Gastroesophageal sphincter (tissue), 4 donors: ENCODE data around the gene SLC7A8. TPM values are rescaled to one million over a fixed set of nuclear protein-coding genes. Genes with fewer than 3 reads are reported as not detected.
A peak's percentile ranks its signal among the peaks of the same experiment; 100 is the strongest.

Experiments
- ATAC-seq: fragments of 150-250 bp; one replicate; pipeline ENCODE4 v1.9.1; 2016; ENCODE audit warnings: mild to moderate bottlenecking, moderate library complexity
- H3K27ac ChIP-seq, 4 donors: fragments of 200-600 bp; sonication (generic) in 3 of 4; 1 replicate in 3 of 4; 2 replicates in 1 of 4; pipeline ENCODE4 v1.5.1; 2016 to 2019
- H3K27me3 ChIP-seq: fragments of 200-600 bp; sonication (generic); one replicate; pipeline ENCODE4 v1.5.1; 2019
- H3K36me3 ChIP-seq, 2 donors: fragments of 200-600 bp; sonication (generic); one replicate each; pipeline ENCODE4 v1.5.1; 2019; ENCODE audit warnings: control low read depth in 1 of 2
- H3K4me1 ChIP-seq, 3 donors: fragments of 200-600 bp; sonication (generic); 1 replicate in 2 of 3; 2 replicates in 1 of 3; pipeline ENCODE4 v1.5.1; 2016 to 2019; ENCODE audit warnings: control low read depth in 2 of 3
- H3K4me3 ChIP-seq, 2 donors: fragments of 200-600 bp; sonication (generic); one replicate each; pipeline ENCODE4 v1.5.1; 2019; ENCODE audit warnings: mild to moderate bottlenecking in 1 of 2, moderate library complexity in 1 of 2
- H3K9me3 ChIP-seq, 3 donors: fragments of 200-600 bp; sonication (generic); one replicate each; pipeline ENCODE4 v1.5.1; 2017 to 2019; ENCODE audit warnings: control low read depth in 2 of 3
- EP300 ChIP-seq: sonication (generic); formaldehyde crosslinking; IDR thresholded peaks from one replicate; pipeline ENCODE4 v1.6.1; 2017; ENCODE audit warnings: antibody characterized with exemption, mild to moderate bottlenecking
- POLR2A ChIP-seq, 2 donors: fragments of 450-650 bp; IDR thresholded peaks; one replicate each; pipeline ENCODE4 v1.6.1; 2017; ENCODE audit warnings: antibody characterized with exemption in 2 of 2, mild to moderate bottlenecking in 2 of 2, moderate library complexity in 1 of 2
- POLR2AphosphoS5 ChIP-seq: sonication (generic); formaldehyde crosslinking; IDR thresholded peaks from one replicate; pipeline ENCODE4 v1.6.1; 2017; ENCODE audit warnings: antibody characterized with exemption
- WGBS, 2 donors: methylation state at CpG; one replicate each; pipeline ENCODE4 v1.1.5; 2018; ENCODE audit warnings: low coverage in 1 of 2; 5-methylcytosine and 5-hydroxymethylcytosine counted together
- total RNA-seq, 4 donors: library from RNA; depleted of rRNA; stranded (reverse); fragments of >200 nt; gene quantifications; one replicate each; pipeline ENCODE4 v1.1.0, GENCODE V29; 2016
- TF ChIP-seq, protein P1 (sequence below), 4 experiments: fragments of 200-600 bp in 2 of 4; fragments of 450-650 bp in 2 of 4; sonication (generic) in 1 of 4; IDR thresholded peaks; one replicate each; pipeline ENCODE4 v1.5.1; 2017 to 2019; ENCODE audit warnings: antibody characterized with exemption in 4 of 4, mild to moderate bottlenecking in 2 of 4, moderate library complexity in 2 of 4

The SLC7A8 gene
- total RNA-seq, 4 donors from 2014 or later, result 21.6 to 56.7 (median 32.2) TPM

DNA sequence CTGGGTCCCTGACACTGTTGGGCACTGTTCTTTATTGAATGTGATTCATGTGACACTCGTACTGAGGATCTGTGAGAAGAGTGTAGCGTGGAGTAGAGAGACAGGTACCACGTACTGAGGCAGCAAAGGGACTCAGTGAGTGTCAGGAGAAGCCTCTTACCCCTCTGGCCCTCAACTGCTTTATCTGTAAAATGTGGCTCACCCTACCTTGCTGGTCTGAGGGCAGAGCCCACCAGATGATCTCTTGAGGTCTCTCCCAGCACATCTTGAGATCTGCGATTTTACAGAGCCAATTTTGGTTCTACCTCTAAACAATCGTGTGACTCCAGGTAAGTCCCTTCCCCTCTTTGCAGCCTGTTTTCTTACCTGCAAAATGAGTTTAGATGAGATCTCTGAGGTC is 67.5 kb downstream of the SLC7A8 start:
- H3K9me3 ChIP-seq, result no peaks in the 10 kb centered on the region
- H3K27ac ChIP-seq, result no peak overlapping the region
- no peak overlapping the region for H3K4me3 ChIP-seq
- ATAC-seq, result no peak
- WGBS, 2 donors, result 75 to 94% methylated on average over 2 to 3 of the region's 5 CpGs
- TF ChIP-seq POLR2AphosphoS5 (no peak), POLR2A (IDR thresholded peaks at IDR 0.05) (no peak), EP300 (no peak)
- TF ChIP-seq, protein P1, sequence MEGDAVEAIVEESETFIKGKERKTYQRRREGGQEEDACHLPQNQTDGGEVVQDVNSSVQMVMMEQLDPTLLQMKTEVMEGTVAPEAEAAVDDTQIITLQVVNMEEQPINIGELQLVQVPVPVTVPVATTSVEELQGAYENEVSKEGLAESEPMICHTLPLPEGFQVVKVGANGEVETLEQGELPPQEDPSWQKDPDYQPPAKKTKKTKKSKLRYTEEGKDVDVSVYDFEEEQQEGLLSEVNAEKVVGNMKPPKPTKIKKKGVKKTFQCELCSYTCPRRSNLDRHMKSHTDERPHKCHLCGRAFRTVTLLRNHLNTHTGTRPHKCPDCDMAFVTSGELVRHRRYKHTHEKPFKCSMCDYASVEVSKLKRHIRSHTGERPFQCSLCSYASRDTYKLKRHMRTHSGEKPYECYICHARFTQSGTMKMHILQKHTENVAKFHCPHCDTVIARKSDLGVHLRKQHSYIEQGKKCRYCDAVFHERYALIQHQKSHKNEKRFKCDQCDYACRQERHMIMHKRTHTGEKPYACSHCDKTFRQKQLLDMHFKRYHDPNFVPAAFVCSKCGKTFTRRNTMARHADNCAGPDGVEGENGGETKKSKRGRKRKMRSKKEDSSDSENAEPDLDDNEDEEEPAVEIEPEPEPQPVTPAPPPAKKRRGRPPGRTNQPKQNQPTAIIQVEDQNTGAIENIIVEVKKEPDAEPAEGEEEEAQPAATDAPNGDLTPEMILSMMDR (IDR thresholded peaks at IDR 0.05), result no peak
- no peaks in the 10 kb centered on the region for H3K36me3 ChIP-seq
- peaks cover 59% of the 10 kb centered on the region for H3K27me3 ChIP-seq
- H3K4me1 ChIP-seq, result peaks cover 0 to 3% (median 0%) of the 10 kb centered on the region in 3 donors

DNA sequence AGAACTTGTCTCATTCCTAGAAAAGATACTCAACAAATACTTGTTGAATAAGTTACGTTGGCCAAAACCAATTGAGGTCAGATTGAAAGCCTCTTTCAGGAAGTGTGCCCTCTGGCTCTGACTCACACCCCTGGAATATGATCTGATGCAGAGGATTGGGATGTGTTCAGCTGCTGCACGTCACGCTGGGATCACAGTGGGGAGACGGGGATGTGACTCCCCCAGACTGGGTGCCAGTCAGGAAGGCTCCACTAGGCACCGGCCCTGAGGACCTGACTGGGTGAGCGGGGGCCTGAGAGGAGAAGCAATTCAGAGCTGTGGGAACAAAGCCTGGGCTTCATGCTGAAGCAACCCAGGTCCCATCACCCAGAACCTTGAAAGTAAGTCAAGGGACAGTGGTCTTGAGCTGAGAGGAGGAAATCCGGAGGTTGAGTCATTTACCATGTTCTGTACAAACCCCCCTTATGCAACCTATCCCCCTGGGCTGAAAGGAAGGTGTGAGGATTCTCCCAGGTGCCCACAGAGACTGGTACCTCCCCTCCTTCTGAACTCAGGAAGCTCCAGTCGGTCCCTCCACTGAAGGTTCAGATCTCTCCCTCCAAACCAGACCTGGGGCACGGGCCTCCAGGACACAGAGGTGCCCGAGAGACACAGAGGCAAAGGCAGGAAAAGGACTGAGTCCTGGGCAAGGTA is 68.3 kb downstream of the SLC7A8 start:
- WGBS, 2 donors, result 13 to 48% methylated on average over 2 to 4 of the region's 10 CpGs
- Histone ChIP-seq H3K27me3 (peaks cover 61% of the 10 kb centered on the region), H3K9me3 (no peaks in the 10 kb centered on the region), H3K36me3 (no peaks in the 10 kb centered on the region), H3K4me3 (no peak overlapping the region), H3K4me1 (no peaks in the 10 kb centered on the region), H3K27ac (no peak overlapping the region)
- TF ChIP-seq, protein P1 (IDR thresholded peaks at IDR 0.05), result no peak
- no peak for TF ChIP-seq EP300
- TF ChIP-seq POLR2AphosphoS5, result peak; percentile 9
- TF ChIP-seq POLR2A (IDR thresholded peaks at IDR 0.05), result no peak
- ATAC-seq, result no peak

DNA sequence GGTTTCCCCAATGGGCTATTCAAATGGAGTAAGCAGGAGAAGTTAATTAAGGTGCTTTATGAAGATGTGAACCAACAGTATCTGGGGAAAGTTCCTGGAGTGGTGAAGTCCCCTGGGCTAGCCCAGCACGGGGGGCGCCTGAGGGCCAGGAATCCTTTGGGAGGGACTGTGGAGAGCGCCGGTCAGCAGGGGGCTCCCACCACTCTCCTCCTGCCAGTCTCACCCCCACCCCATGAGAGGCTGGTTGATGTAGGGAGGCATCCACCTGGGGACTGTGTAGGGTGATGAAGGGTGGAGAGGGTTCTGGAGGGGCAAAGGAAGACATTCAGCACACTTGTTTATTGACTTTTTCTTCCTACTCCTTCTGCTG is 68.8 kb downstream of the SLC7A8 start:
- Histone ChIP-seq H3K36me3 (no peaks in the 10 kb centered on the region), H3K4me3 (no peak overlapping the region), H3K9me3 (no peaks in the 10 kb centered on the region), H3K27me3 (peaks cover 61% of the 10 kb centered on the region), H3K27ac (no peak overlapping the region), H3K4me1 (no peaks in the 10 kb centered on the region)
- WGBS, 2 donors, result 20 to 80% methylated on average over 1 to 3 of the region's 4 CpGs
- ATAC-seq, result no peak
- TF ChIP-seq, protein P1 (IDR thresholded peaks at IDR 0.05), result no peak
- TF ChIP-seq POLR2A (IDR thresholded peaks at IDR 0.05), result no peak
- no peak for TF ChIP-seq POLR2AphosphoS5
- no peak for TF ChIP-seq EP300

DNA sequence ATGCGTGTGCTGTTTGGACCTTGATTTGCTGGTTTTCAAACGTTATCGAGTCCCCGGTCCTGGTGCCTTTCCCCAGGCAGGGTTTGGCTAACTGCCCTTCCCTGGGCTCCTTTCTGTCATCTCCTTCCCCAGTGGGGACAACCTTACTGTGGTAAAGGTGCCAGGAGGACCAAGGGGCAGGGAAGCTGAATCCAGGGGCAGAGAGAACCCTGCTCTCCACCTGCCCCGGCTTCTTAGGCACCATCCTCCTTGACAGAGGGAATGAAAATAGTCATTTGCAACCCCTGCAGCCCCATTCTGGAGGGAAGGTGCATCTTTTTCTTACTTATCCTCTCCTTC is 69.4 kb downstream of the SLC7A8 start:
- ATAC-seq, result no peak
- peaks cover 61% of the 10 kb centered on the region for H3K27me3 ChIP-seq

More for the DNA sequence above, 69.4 kb downstream of the SLC7A8 start:
- Histone ChIP-seq H3K4me3 (no peak overlapping the region), H3K9me3 (no peaks in the 10 kb centered on the region), H3K27ac (no peak overlapping the region), H3K36me3 (no peaks in the 10 kb centered on the region), H3K4me1 (no peaks in the 10 kb centered on the region)
- TF ChIP-seq, protein P1 (IDR thresholded peaks at IDR 0.05), result no peak
- TF ChIP-seq POLR2A (IDR thresholded peaks at IDR 0.05) (no peak), EP300 (no peak), POLR2AphosphoS5 (no peak)
- whole genome bisulfite sequencing, 2 donors, result 75% methylated on average over 5 of the region's 5 CpGs; no CpG with 5 or more reads in 1 of the 2 donors
